CD1c-positive myeloid dendritic cell (primary cell): ENCODE results near the gene STK32B.
"Not testable (repeated sequence)": the region's sequence is repeated elsewhere in the genome, so short reads cannot be mapped to it uniquely, and the experiment has no call there.

ENCODE experiments used
- DNase-seq: peaks from one replicate; pipeline ENCODE4 v3.0.0-alpha.2; 2016; ENCODE audit errors: extremely low spot score

The STK32B gene

DNA sequence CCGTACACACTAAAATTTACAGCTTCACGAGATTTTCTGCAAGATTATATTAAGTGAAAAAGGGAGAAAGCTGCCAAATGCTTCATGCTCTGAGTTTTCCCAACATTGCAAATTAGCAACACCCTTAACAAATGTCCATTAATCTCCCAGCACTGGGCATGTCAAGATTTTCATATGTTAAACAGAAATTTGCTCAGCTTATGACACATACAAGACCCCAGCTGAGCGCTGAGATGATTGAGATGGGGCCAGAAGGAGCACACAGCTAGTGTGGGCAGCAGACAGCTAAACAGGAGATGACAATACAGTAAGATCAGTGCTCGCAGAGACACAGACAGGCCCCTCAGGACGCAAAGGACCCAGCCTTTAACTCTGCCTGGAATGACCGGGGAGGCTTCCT is 208.8 kb downstream of the STK32B start:
- no peak for DNase-seq

DNA sequence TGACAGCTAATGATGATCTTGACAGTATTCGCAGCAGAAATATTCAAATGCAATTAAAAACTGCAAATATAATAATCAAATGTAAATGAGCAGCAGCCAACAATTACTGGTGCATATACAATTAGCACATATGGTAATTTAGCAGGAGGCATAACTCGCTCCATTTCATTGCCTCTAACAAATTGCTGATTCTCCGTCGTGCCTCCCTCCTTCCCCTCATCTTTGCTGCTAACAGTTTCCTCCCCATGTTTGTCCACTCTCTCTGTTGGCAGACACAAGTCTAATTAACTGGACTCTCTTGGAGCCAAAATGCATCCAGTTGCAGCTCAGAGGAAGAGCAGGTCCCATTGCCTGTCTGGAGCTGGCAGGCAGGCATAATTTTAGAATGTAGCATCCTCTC is 210.6 kb downstream of the STK32B start:
- DNase-seq, result no peak

DNA sequence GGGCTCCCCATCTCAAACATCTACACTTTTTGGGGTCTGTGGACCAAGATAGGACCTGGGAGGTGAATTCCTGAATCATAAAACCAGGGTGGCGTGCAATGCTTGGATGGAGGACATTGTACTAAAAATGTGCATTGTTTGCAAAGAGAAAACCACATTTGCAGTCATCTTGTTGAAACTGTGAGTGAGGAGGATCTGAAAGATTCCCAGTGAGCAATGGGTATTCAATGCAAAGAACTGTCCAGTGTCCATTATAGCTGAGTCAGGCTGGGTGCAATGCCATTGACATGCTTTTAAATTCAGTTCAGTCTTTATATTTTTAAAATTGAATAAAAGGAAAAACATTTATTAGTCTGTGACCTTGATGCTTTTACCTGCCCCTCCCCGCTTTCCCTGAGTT is 215.7 kb downstream of the STK32B start:
- DNase-seq, result no peak

DNA sequence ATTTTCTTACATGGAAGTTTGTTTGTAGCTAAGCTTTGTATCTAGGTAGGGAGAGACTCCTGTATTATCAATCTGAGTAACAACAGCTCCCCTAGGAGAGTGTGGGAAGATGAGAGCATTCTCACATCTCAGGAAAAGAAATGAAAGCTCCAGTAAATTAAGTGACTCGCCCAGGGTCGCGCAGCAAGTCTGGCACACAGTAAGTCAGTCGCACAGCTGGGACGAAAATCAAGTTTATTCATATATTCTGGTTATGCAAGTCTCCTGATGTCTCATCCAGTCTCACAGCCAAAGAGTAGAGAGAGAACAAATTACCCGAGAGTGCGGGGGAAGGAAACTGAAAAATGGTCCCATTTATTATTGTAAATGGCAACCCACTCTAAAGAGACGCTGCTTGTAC is 216.1 kb downstream of the STK32B start:
- no peak for DNase-seq

DNA sequence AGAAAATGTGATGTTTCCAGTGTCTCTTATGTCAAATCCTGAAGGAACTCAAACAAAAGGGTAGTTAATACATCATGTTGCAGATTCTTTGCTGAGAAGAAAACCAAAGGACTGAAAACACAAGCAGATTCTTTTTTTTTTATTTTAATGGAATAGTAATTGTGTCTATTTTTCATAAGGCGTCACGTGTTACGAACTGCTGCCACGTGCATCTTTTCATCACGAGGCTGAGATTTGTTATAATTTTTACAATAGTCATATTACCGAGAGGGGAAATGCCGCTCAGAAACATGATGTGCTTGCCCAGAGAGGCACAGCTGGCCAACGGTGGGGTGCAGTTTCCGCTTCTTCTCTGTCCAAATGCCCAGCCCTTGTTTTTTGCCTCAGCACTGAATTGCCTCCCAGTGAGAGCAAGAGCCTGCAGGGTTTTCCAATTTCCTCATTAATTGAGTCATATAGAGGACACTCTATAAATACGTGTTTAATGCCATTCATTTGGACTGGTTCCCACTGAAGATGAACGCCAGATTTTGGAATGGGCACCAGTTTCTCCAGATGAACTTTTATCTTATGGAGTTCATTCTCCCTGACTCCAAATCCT is 225.3 kb downstream of the STK32B start:
- no peak for DNase-seq

DNA sequence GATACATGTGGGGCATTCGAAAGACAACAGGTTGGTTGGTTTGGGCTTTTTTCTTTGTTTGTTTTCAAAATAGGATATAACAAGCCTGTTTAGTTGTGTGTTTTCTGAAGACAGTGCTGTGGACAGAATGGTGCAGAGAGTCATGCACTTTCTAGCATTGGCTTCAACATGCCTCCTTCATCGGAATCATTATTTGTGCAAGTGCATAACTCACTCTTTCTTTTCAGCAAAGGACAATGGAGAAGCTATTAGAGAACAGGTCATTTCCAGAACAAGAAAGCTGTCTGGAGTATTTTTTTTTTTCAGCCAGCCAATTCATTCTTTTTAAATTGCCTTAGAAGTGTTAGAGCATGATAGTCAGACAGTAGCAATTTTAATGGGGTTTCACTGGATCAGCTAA is 225.8 kb downstream of the STK32B start:
- DNase-seq, result no peak

DNA sequence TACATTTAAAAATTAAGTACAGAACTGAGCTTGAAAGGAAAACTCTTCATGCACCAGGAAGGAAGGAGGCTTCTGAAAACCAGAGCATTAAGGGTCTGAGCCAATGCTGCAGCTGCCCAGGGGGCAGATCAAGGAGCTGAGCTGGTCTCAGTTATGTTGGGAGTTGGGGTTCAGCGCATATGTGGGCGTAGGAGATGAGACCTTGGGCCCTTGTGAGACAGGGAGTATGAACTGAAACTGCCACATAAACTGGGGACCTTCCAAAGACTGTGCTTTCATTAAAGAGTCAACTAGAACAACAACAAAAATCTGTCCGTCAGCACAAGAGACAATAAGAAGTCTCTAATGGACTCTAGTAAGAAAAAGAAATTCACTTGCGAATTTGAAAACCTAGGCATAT is 226.9 kb downstream of the STK32B start:
- DNase-seq, result no peak

DNA sequence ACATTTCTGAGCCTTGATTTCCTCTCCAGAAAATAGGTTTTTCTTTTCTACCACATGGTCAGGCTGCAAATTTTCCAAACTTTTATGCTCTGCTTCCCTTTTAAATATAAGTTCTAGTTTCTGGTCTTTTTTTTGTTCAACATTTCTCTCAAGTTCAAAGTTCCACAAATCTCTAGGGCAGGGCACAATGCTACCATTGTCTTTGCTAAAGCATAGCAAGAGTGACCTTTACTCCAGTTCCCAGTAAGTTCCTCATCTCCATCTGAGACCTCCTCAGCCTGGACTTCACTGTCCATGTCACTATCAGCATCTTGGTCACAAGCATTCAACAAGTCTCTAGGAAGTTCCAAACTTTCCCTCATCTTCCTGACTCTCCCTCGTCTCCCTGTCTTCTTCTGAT is 228.8 kb downstream of the STK32B start:
- DNase-seq, result peak; percentile 5

DNA sequence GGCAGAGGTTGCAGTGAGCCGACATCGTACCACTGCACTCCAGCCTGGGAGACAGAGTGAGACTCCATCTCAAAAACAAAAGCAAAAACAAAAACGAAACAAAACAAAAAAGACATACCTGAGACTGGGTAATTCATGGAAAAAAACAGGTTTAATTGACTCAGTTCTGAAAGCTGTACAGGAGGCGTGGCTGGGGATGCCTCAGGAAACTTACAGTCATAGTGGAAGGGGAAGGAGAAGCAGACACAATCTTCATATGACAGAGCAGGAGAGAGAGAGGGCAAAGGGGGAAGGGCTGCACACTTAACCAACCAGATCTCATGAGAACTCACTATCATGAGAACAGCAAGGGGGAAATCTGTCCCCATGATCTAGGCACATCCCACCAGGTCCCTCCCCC is 229.5 kb downstream of the STK32B start:
- peak; percentile 55 for DNase-seq

DNA sequence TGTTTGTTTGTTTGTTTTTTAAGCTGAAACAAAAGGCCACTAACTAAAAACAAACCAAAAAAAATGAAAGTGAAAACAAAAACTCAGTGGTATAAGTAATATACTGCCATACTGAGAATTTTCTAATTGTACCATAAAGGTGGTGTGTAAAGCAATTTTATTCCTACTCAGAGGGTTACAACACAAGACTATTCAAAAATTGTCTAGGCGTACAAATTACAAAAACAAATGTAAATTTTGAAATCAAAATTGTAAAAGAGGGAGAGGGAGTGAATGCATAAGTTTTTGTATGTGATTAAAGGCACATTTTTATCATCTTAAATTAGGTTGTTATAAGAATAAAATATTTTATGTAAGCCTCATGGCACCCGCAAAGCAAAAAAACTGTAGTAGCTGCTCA is 232.6 kb downstream of the STK32B start:
- no peak for DNase-seq

DNA sequence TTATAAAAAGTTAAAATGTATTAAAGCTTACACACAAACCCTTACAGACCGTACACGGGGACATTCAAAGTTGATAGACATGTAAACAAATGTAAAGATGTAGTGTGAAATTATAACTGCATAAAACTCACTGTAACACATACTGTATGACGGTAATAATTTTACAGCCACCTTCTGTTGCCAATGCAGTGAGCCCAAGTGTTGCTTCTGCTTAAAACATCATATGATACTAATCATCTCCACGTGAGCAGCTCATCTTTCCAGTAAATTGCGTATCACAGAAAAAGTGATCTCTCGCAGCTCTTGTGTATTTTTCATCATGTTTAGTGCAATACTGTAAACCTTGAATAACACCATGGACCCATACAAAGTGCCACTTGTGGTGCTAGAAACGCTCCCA is 233.2 kb downstream of the STK32B start:
- no peak for DNase-seq

DNA sequence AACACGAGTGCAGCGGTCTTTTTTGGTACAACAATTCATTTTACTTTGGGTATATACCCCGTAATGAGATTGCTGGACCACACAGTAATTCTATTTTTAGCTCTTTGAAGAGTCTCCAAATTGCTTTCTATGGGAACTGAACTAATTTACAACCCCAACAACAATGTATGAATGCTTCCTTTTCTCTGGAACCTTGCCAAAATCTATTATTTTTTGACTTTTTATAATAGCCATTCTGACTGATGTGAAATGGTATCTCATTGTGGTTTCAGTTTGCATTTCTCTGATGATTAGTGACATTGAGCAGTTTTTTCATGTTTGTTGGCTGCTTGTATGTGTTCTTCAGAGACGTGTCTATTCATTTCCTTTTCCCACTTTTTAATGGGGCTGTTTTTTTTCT is 240.8 kb downstream of the STK32B start:
- no peak for DNase-seq

DNA sequence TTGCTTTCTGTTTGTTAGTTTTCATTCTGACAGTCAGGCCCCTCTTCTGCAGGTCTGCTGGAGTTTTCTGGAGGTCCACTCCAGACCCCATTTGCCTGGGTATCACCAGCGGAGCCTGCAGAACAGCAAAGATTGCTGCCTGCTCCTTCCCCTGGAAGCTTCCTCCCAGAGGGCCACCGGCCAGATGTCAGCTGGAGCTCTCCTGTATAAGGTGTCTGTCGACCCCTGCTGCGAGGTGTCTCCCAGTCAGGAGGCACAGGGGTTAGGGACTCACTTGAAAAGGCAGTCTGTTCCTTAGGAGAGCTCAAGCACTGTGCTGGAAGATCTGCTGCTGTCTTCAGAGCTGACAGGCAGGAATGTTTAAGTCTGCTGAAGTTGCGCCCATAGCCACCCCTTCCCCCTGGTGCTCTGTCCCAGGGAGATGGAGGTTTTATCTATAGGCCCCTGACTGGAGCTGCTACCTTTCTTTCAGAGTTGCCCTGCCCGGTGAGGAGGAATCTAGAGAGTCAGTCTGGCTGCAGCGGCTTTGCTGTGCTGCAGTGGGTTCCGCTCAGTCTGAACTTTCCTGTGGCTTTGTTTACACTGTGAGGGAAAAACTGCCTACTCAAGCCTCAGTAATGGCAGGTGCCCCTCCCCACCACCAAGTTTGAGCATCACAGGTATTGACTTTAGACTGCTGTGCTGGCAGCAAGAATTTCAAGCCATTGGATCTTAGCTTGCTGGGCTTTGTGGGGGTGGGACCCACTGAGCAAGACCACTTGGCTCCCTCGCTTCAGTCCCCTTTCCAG is 246.9 kb downstream of the STK32B start:
- DNase-seq, result not testable (repeated sequence)

DNA sequence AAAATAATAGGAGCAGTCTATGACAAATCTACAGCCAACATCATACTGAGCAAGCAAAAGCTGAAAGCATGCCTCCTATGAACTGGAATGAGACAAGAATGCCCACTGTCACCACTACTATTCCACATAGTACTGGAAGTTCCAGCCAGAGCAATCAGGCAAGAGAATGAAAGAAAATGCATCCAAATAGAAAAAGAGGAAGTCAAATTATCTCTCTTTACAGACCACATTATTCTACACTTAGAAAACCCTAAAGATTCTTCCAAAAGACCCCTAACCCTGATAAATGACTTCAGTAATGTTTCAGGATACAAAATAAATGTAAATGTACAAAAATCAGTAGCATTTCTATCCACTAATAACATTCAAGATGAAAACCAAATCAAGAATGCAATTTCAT is 249.0 kb downstream of the STK32B start:
- DNase-seq, result no peak

DNA sequence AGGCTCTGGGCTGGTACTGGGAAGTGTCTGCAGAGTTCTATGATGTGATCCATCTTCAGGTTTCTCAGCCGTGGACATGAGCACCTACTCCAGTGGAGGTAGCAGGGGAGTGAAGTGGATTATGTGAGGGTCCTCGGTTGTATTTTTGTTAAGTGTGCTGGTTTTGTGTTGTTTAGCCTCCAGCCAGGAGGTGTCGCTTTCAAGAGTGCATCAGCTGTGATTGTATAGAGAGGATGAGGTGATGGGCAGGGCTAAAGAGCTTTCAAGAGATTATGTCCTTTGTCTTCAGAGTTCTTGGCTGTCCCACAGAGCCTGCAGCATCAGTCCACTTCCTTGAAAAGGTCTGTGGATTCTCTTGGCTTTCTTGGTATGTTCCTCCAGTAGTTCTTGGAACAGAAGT is 256.6 kb downstream of the STK32B start:
- DNase-seq, result no peak

DNA sequence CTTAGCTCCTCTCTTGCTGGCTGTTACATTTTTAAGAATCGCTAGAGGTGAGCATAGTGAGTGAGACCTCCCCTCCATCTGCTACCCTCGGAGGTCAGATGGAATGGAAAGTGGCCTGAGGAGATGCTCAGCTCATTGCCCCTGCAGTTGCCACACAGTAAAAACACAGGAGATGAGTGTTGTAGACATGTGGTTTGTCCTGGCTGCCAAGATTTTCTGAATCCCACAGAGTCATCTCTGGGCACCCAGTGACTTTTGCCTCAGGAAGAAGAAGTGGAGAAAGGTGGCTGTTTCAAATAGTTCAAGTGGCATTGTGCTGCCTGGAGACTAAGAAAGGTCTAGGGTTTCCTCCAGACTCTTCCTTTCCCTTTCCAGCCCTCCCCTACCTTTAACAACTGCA is 271.0 kb downstream of the STK32B start:
- no peak for DNase-seq

DNA sequence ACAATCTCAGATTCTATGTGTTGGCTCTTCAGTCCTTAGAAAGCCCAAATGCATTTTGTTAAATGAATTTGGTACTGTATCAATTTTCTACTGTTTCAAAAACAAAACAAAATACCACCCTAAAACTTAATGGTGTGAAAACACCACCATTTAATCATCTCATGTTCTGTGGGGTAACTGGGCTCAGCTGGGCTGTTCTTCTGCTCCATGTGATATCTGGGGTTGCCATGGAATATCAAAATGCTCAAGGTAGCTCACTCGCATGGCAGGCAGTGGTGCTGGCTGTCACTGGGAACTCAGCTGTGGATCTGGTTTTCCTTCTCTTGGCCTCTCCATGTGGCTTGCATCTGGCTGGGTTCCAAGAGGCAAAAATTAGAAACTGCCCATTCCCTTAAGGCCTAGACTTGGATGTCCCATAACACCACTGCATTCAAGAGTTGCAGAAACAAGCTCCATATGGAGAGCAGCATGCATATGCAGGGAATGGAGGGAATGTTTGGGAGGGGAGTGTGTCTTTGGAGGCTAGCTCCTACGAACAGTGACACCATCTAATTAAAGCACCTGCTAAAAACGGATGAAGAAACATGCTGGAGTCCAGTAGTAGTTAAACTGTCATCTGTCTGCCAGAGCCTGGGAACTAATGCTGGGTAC is 279.2 kb downstream of the STK32B start:
- no peak for DNase-seq

DNA sequence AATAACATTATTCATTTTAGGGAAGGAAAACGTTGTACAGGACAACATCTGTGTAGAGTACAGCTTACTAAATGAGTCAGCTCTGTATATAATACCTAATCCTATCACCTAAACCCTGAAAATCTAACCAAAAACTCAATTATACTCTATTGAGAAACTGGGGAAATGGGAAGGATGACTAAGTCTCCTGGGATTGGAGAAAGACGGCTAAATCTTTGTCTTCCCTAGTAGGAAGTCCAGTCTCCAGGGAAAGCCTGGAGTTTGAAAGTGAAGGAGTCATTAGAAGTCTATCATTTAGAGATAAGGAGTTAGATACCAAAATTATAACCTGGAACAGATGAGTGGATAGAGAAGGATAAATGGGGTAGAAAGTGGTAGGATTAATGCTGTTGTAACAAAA is 286.5 kb downstream of the STK32B start:
- DNase-seq, result no peak

DNA sequence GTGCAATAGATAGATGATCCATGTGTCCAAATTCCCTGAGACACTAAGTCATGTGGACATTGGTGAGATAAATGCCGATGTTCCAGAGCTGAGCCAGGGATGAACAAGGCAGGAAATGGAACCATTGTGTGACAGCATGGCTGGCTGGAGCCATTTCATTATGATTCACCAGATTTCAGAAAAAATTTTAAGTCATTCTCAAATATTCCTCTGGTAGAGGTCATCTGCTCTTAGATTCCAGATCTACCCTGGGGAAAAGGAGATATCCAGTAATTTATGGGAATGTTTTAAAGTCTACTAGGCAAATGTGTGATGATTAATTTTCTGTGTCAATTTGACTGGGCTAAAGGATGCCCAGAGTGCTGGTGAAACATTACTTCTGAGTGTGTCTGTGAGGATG is 287.3 kb downstream of the STK32B start:
- DNase-seq, result no peak

DNA sequence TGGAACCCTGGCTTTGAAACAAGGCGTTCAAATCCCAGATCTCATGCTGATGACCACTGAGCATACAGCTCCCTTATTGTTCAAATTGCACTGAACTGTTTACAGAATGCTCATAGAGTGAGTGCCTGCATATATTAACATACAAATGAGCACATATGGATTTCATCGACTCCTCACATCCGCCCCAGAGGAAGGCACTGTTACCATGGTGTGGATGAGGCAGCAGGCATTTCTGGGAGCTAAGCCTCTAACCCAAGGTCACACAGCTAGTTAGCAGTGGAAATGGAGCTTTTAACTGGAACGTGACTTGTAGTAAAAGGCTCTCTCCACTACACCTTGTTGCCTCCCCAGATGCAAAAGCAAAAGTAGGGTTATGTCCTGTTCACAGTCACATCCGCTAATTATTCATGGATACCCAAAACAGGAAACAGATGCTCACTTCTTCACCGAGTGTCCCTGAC is 289.7 kb downstream of the STK32B start:
- no peak for DNase-seq

DNA sequence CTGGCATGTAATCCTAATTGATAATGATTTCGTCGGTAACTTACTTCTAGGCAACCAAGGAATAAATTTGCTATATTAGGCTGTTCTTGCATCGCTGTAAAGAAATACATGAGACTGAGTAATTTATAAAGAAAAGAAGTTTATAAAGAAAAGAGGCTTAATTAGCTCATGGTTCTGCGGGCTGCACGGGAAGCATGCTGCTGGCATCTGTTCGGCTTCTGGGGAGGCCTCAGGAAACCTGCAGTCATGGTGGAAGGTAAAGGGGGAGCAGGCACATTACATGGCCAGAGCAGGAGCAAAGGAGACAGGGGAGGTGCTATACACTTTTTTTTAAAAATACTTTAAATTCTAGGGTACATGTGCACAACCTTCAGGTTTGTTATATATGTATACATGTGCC is 290.2 kb downstream of the STK32B start:
- no peak for DNase-seq

DNA sequence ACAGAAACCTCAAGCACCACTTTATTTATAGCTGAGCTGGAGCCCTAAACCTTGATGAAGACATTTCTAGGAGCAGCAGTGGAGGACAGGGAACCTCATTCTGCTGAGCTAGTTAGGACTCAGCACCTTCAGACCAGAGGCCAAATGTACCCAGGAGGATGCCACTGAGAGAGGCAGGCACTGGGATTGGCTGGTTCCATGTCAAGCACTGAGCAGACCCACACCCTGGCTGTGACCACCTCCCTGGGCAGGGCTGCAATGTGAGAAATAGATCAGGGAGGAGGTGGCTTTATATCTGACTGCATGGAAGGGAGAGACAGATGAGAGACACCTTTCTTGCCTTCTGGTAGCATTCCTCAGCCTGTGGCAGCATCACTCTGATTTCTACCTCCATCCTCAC is 304.6 kb downstream of the STK32B start:
- no peak for DNase-seq

DNA sequence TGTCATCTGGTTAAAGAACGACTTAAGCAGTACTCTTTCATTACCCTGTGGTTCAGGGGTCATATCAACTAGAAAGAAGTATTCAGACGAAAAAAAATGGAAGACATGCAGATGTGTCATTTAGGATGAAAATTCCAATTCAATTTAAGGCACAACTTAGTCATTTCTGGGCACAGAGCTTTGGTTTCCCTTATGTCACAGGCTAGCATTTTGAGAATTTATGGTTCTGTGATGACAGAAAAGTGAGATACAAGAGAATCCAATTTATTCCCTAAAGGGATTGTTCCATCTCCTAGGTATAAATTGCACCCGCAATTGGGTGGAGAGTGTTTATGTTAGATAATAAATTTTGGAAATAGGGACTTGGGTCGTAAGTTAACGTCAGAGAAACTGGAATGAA is 306.6 kb downstream of the STK32B start:
- no peak for DNase-seq
